PC-3 (cell line): ENCODE measurements around the gene DDX46. TPM values are rescaled to one million over a fixed set of nuclear protein-coding genes. Genes with fewer than 3 reads are reported as not detected.

Experiments
- ATAC-seq: fragments of 200-7000 bp; cut with Tn5 transposase; 2 replicates; pipeline ENCODE4 v1.9.1; 2020; ENCODE audit warnings: mild to moderate bottlenecking, moderate library complexity
- BruUV-seq: library from RNA; stranded (reverse); fragments of 400-500 nt; replicated peaks from 2 replicates; lab custom pipeline; 2021; lab: Mats Ljungman, UMichigan
- CTCF ChIA-PET: fragments of 300-600 bp; sonication (Branson Sonifier 250); formaldehyde crosslinking; loops from one replicate; lab custom pipeline; 2022; ENCODE audit warnings: antibody characterized with exemption; lab: Charles Lee
- POLR2A ChIA-PET: fragments of 300-600 bp; sonication (Branson Sonifier 250); formaldehyde crosslinking; loops from one replicate; lab custom pipeline; 2022; ENCODE audit warnings: antibody characterized with exemption; ENCODE audit not compliant: unreplicated experiment; lab: Charles Lee
- DNase-seq: peaks from one replicate; pipeline ENCODE4 v3.0.0-alpha.2; 2015
- H2AFZ ChIP-seq: fragments of 300-600 bp; sonication (generic); 2 replicates; pipeline ENCODE4 v1.6.0; 2016; ENCODE audit warnings: antibody characterized with exemption, low read length
- H3F3A ChIP-seq: fragments of 300-600 bp; sonication (generic); one replicate; pipeline ENCODE4 v1.6.0; 2017; ENCODE audit warnings: antibody characterized with exemption, low read length, control low read depth, mild to moderate bottlenecking; ENCODE audit not compliant: unreplicated experiment
- H3K27ac ChIP-seq: fragments of 300-600 bp; sonication (generic); 2 replicates; pipeline ENCODE4 v1.5.1; 2016; ENCODE audit warnings: mild to moderate bottlenecking, low read length
- H3K27me3 ChIP-seq: fragments of 300-600 bp; sonication (generic); 2 replicates; pipeline ENCODE4 v1.6.1; 2016; ENCODE audit warnings: low read length, mixed read lengths
- H3K36me3 ChIP-seq: fragments of 300-600 bp; sonication (generic); 2 replicates; pipeline ENCODE4 v1.6.1; 2016; ENCODE audit warnings: low read depth, mixed run types, low read length, mixed read lengths
- H3K4me1 ChIP-seq: fragments of 300-600 bp; sonication (generic); 2 replicates; pipeline ENCODE4 v1.5.1; 2016; ENCODE audit warnings: low read length; ENCODE audit not compliant: insufficient read depth
- H3K4me2 ChIP-seq: fragments of 300-600 bp; sonication (generic); 2 replicates; pipeline ENCODE4 v1.6.0; 2016; ENCODE audit warnings: low read length
- H3K4me3 ChIP-seq: fragments of 300-600 bp; sonication (generic); 2 replicates; pipeline ENCODE4 v1.5.1; 2016; ENCODE audit warnings: mild to moderate bottlenecking, low read length, mixed read lengths
- H3K79me2 ChIP-seq: fragments of 300-600 bp; sonication (generic); 2 replicates; pipeline ENCODE4 v1.6.1; 2017; ENCODE audit warnings: low read length, mixed read lengths
- H3K9ac ChIP-seq: fragments of 300-600 bp; sonication (generic); 2 replicates; pipeline ENCODE4 v1.6.0; 2016; ENCODE audit warnings: mild to moderate bottlenecking, low read length
- H3K9me2 ChIP-seq: fragments of 300-600 bp; sonication (generic); replicated peaks from 2 replicates; pipeline ENCODE4 v1.6.1; 2016; ENCODE audit warnings: mixed run types, low read length, mixed read lengths
- H3K9me3 ChIP-seq: fragments of 300-600 bp; sonication (generic); 2 replicates; pipeline ENCODE4 v1.6.1; 2016; ENCODE audit warnings: low read length, mixed read lengths
- H4K20me1 ChIP-seq: fragments of 300-600 bp; sonication (generic); 2 replicates; pipeline ENCODE4 v1.6.1; 2016; ENCODE audit warnings: low read length, mixed read lengths
- EZH2 ChIP-seq: fragments of 300-600 bp; sonication (generic); IDR thresholded peaks from one replicate; pipeline ENCODE4 v1.6.1; 2017; ENCODE audit warnings: antibody characterized with exemption, mild to moderate bottlenecking, low read length; ENCODE audit not compliant: unreplicated experiment
- EZH2phosphoT487 ChIP-seq: fragments of 300-600 bp; sonication (generic); IDR thresholded peaks from 2 replicates; pipeline ENCODE4 v1.6.1; 2018; ENCODE audit warnings: mild to moderate bottlenecking, antibody characterized with exemption, low read length, borderline replicate concordance
- intact Hi-C: fragments of 100-400 bp; cut with micrococcal nuclease; formaldehyde crosslinking; loops from 2 replicates; pipeline ENCODE4 v1.9.0; 2023
- total RNA-seq: library from RNA; depleted of rRNA; stranded (reverse); fragments of >200 nt; gene quantifications from 2 replicates; pipeline ENCODE4 v1.2.3, GENCODE V29; 2014; rRNA removed
- TF ChIP-seq, protein P1 (sequence below): fragments of 300-600 bp; sonication (generic); conservative IDR thresholded peaks from 2 replicates; pipeline ENCODE4 v1.5.1; 2017; ENCODE audit warnings: antibody characterized with exemption, low read depth, mild to moderate bottlenecking, low read length

Gene DDX46
- total RNA-seq, 1 experiment from 2014 or later, result 29.0 TPM

DNA sequence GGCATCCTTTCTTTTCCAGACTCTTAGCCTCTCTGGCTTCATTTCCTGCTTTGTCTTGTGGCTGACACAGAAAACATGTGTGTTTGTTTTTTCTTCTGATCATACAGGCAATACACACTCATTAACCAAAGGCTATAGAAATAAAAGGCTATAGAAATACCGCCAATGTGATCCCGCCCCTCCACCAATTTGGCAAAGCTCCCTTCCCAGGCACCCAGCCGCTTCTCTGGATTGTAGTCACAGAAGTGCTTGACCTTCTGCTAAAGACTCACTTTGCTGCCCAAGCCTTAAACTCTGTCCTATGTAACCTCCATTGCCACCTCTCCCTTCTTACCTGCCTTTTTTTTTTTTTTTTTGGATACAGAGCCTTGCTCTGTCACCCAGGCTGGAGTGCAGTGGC lies 120.9 kb downstream of the DDX46 start:
- no peaks in the 10 kb centered on the region for H3K9me3 ChIP-seq
- no peak overlapping the region for H2AFZ ChIP-seq
- intact Hi-C loops, result no loop called here
- no peak overlapping the region for H3K4me2 ChIP-seq
- no peaks in the 10 kb centered on the region for H4K20me1 ChIP-seq
- no peak for ATAC-seq
- BruUV-seq, result no TSS peak
- H3K9ac ChIP-seq, result no peak overlapping the region
- H3K4me3 ChIP-seq, result no peak overlapping the region
- DNase-seq, result no peak
- H3K27me3 ChIP-seq, result no peaks in the 10 kb centered on the region
- peaks cover 17% of the 10 kb centered on the region for H3K79me2 ChIP-seq
- no peaks in the 10 kb centered on the region for H3K4me1 ChIP-seq
- no peak overlapping the region for H3K27ac ChIP-seq
- TF ChIP-seq, protein P1, sequence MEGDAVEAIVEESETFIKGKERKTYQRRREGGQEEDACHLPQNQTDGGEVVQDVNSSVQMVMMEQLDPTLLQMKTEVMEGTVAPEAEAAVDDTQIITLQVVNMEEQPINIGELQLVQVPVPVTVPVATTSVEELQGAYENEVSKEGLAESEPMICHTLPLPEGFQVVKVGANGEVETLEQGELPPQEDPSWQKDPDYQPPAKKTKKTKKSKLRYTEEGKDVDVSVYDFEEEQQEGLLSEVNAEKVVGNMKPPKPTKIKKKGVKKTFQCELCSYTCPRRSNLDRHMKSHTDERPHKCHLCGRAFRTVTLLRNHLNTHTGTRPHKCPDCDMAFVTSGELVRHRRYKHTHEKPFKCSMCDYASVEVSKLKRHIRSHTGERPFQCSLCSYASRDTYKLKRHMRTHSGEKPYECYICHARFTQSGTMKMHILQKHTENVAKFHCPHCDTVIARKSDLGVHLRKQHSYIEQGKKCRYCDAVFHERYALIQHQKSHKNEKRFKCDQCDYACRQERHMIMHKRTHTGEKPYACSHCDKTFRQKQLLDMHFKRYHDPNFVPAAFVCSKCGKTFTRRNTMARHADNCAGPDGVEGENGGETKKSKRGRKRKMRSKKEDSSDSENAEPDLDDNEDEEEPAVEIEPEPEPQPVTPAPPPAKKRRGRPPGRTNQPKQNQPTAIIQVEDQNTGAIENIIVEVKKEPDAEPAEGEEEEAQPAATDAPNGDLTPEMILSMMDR, result no peak
- TF ChIP-seq EZH2 (no peak), EZH2phosphoT487 (no peak)
- H3K36me3 ChIP-seq, result no peaks in the 10 kb centered on the region
- no peaks in the 10 kb centered on the region for H3F3A ChIP-seq
- no peaks in the 10 kb centered on the region for H3K9me2 ChIP-seq
- POLR2A ChIA-PET, result no interaction called here
- CTCF ChIA-PET, result no interaction called here

Other genes starting within 250 kb of the DDX46 start
- gene JADE2, start 233.1 kb upstream of the DDX46 start, total RNA-seq, result 33.2 and 42.3 TPM in 2 replicates
- gene SAR1B, start 126.0 kb upstream of the DDX46 start, total RNA-seq, result 29.1 and 68.4 TPM in 2 replicates
- 5.6 and 7.7 TPM in 2 replicates for gene SEC24A, start 110.0 kb upstream of the DDX46 start, total RNA-seq
- gene CAMLG, start 20.2 kb upstream of the DDX46 start, total RNA-seq, result 12.9 and 19.5 TPM in 2 replicates
- 16.5 and 18.2 TPM in 2 replicates for gene C5orf24, start 87.2 kb downstream of the DDX46 start, total RNA-seq
- gene TXNDC15, start 115.6 kb downstream of the DDX46 start, total RNA-seq, result 42.6 and 46.4 TPM in 2 replicates
- 5.4 and 7.0 TPM in 2 replicates for gene PCBD2, start 146.4 kb downstream of the DDX46 start, total RNA-seq
- 0.40 TPM in 1 of 2 replicates, not detected in the other for gene CATSPER3, start 209.1 kb downstream of the DDX46 start, total RNA-seq